KMS-11 (cell line): ENCODE data around the gene RTEL1.

Experiments
- H2AFZ ChIP-seq: fragments of 200-600 bp; sonication (generic); 2 replicates; pipeline ENCODE4 v1.6.1; 2016; ENCODE audit warnings: antibody characterized with exemption, mixed run types, low read depth
- H3K27ac ChIP-seq: fragments of 200-600 bp; sonication (generic); 2 replicates; pipeline ENCODE4 v1.6.1; 2016; ENCODE audit warnings: mild to moderate bottlenecking, mixed run types
- H3K27me3 ChIP-seq: fragments of 200-600 bp; sonication (generic); 2 replicates; pipeline ENCODE4 v1.6.1; 2017; ENCODE audit warnings: mild to moderate bottlenecking, low read depth, mixed run types, moderate library complexity; ENCODE audit not compliant: insufficient read depth
- H3K36me3 ChIP-seq: fragments of 200-600 bp; sonication (generic); 2 replicates; pipeline ENCODE4 v1.6.1; 2017; ENCODE audit warnings: mild to moderate bottlenecking, mixed run types; ENCODE audit not compliant: insufficient read depth
- H3K4me1 ChIP-seq: fragments of 200-600 bp; sonication (generic); 2 replicates; pipeline ENCODE4 v1.6.1; 2016; ENCODE audit warnings: mild to moderate bottlenecking, low read depth, mixed run types; ENCODE audit not compliant: poor library complexity, severe bottlenecking
- H3K4me2 ChIP-seq: fragments of 200-600 bp; sonication (generic); 2 replicates; pipeline ENCODE4 v1.7.0; 2016; ENCODE audit warnings: mild to moderate bottlenecking, mixed run types
- H3K4me3 ChIP-seq: fragments of 200-600 bp; sonication (generic); IDR thresholded peaks from 2 replicates; pipeline ENCODE4 v1.6.1; 2017; ENCODE audit warnings: low read depth, low read length, mixed read lengths; ENCODE audit not compliant: insufficient read depth
- H3K79me2 ChIP-seq: fragments of 200-600 bp; sonication (generic); 2 replicates; pipeline ENCODE4 v1.6.1; 2016; ENCODE audit warnings: low read depth, mixed run types; ENCODE audit not compliant: insufficient read depth
- H3K9ac ChIP-seq: fragments of 200-600 bp; sonication (generic); 2 replicates; pipeline ENCODE4 v1.6.1; 2016; ENCODE audit warnings: mild to moderate bottlenecking, mixed run types
- H4K20me1 ChIP-seq: fragments of 200-600 bp; sonication (generic); 2 replicates; pipeline ENCODE4 v1.6.1; 2016; ENCODE audit warnings: mild to moderate bottlenecking, mixed run types; ENCODE audit not compliant: insufficient read depth
- CTCF ChIP-seq: fragments of 200-600 bp; sonication (generic); conservative IDR thresholded peaks from 2 replicates; pipeline ENCODE4 v1.6.1; 2017; ENCODE audit warnings: low read depth, mild to moderate bottlenecking, antibody characterized with exemption, low read length, moderate library complexity, mixed read lengths

RTEL1 gene

DNA sequence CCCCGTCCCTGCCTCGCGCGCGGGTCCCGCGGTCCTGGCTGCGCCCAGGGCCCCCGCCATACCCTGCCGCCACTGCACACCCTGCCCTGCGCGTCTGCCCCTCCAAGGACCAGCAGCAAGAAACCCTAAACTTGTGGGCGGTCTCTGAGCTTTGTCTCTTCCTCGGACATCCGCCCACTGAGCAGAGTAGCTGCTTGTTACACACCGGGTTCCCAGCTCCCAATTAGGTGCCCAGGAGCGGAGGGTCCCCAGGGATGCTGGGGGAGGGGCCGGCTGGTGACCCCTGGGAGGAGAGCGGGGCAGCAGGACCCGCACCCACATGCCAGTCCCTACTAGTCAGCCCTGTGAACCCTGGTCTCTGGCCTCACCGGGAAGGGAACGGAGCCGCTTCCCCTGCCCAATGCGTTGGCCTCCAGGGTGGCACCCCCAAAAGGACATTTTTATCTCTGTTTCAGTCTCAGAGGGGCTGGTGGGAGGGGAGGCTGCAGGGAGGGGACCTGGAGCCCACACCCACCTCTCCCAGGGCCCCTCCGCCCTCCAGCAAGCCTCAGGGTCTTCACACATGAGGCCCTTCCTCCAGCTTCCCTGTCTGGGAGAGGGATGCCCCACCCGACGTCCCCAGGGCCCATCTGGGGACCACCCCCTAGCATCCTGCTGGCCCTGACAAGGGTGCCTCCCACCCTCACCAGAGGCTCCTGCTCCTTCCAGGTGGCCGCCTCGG, 15.4 kb upstream of the RTEL1 start:
- Histone ChIP-seq H3K4me1 (no peaks in the 10 kb centered on the region), H3K79me2 (no peaks in the 10 kb centered on the region), H3K9ac (no peak overlapping the region), H3K4me3 (no peak overlapping the region), H3K36me3 (no peaks in the 10 kb centered on the region), H3K27me3 (peaks cover 2% of the 10 kb centered on the region; the same call in 1 of the 2 replicates), H4K20me1 (no peaks in the 10 kb centered on the region), H2AFZ (peak overlapping the region; percentile 67), H3K4me2 (peak overlapping the region; percentile 83), H3K27ac (no peak overlapping the region)
- TF ChIP-seq CTCF, result no peak

GRCh38 chr20:63643499-63643898, 14.6 kb upstream of the RTEL1 start:
- H3K79me2 ChIP-seq, result no peaks in the 10 kb centered on the region
- H3K4me3 ChIP-seq, result no peak overlapping the region
- H3K36me3 ChIP-seq, result no peaks in the 10 kb centered on the region
- no peaks in the 10 kb centered on the region for H3K4me1 ChIP-seq
- no peak overlapping the region for H3K9ac ChIP-seq
- no peak overlapping the region for H2AFZ ChIP-seq
- H3K4me2 ChIP-seq, result no peak overlapping the region
- no peak overlapping the region for H3K27ac ChIP-seq
- H4K20me1 ChIP-seq, result no peaks in the 10 kb centered on the region
- no peak for TF ChIP-seq CTCF
- peaks cover 10% of the 10 kb centered on the region; the same call in 1 of the 2 replicates for H3K27me3 ChIP-seq

- TF ChIP-seq CTCF, result no peak
- Histone ChIP-seq H2AFZ (no peak overlapping the region), H3K4me1 (no peaks in the 10 kb centered on the region), H3K4me2 (no peak overlapping the region), H3K36me3 (no peaks in the 10 kb centered on the region), H3K4me3 (no peak overlapping the region), H3K79me2 (no peaks in the 10 kb centered on the region), H3K27me3 (peaks cover 14% of the 10 kb centered on the region; the same call in 1 of the 2 replicates), H3K9ac (no peak overlapping the region), H3K27ac (no peak overlapping the region), H4K20me1 (no peaks in the 10 kb centered on the region)
These were observed 14.2 kb upstream of the RTEL1 start for GRCh38 chr20:63643946-63644345.

DNA sequence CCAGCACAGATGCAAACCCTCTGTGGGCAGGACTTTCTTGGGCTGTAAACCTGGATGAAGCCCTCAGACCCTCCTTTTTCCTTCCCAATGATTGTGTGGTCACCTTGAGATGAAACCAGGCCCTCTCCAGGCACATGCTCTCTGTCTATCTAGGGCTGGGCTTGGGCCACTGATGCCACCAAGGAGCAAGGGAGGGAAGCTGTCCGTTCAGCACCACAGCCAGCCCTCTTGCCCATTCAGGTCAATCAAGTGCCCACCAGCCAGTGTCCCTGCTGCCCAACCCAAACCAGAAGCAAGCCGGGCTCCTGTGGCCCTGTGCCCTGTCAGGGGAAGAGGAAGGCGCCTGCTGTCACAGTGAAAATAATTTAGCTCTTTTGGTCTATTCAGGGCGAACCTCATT, 12.9 kb upstream of the RTEL1 start:
- Histone ChIP-seq H3K36me3 (no peaks in the 10 kb centered on the region), H4K20me1 (no peaks in the 10 kb centered on the region), H3K4me1 (no peaks in the 10 kb centered on the region), H3K27me3 (peaks cover 22% of the 10 kb centered on the region; the same call in 1 of the 2 replicates), H3K27ac (no peak overlapping the region), H3K4me2 (no peak overlapping the region), H3K4me3 (no peak overlapping the region), H3K9ac (no peak overlapping the region), H2AFZ (no peak overlapping the region), H3K79me2 (no peaks in the 10 kb centered on the region)
- TF ChIP-seq CTCF, result no peak
